GM12878 (cell line): ENCODE data around the gene HADHA. TPM values are rescaled to one million over a fixed set of nuclear protein-coding genes. Genes with fewer than 3 reads are reported as not detected.

Source experiments
- ASH2L ChIP-seq: fragments of 300-600, 200-600 bp; sonication (generic); IDR thresholded peaks from 2 replicates; pipeline ENCODE4 v1.6.1; 2017; ENCODE audit warnings: low read depth, mild to moderate bottlenecking, borderline replicate concordance
- DPF2 ChIP-seq: fragments of 450-650 bp; IDR thresholded peaks from 2 replicates; pipeline ENCODE4 v1.6.1; 2017; ENCODE audit warnings: mild to moderate bottlenecking
- EP300 ChIP-seq, 2 experiments: fragments of 150-350 bp in 1 of 2; IDR thresholded peaks; 2 replicates each; pipeline ENCODE4 v1.6.1; 2011 to 2012; ENCODE audit warnings: low read depth in 2 of 2, low read length in 2 of 2, borderline replicate concordance in 1 of 2, improper control_type of control experiment in 1 of 2, inconsistent platforms in 1 of 2; ENCODE audit not compliant: control insufficient read depth in 1 of 2
- FOXM1 ChIP-seq: IDR thresholded peaks from 2 replicates; pipeline ENCODE4 v1.6.1; 2012; ENCODE audit warnings: low read depth, mild to moderate bottlenecking, inconsistent platforms, low read length, moderate library complexity
- IKZF2 ChIP-seq, 2 experiments: fragments of 450-650 bp; IDR thresholded peaks; 2 replicates each; pipeline ENCODE4 v1.6.1; 2017; ENCODE audit warnings: mild to moderate bottlenecking in 2 of 2, moderate library complexity in 2 of 2
- MTA2 ChIP-seq: fragments of 450-650 bp; IDR thresholded peaks from 2 replicates; pipeline ENCODE4 v1.6.1; 2016; ENCODE audit warnings: low read depth, mild to moderate bottlenecking, moderate library complexity
- MXI1 ChIP-seq: fragments of 150-350 bp; IDR thresholded peaks from 2 replicates; pipeline ENCODE4 v1.6.1; 2011; ENCODE audit warnings: low read depth, mild to moderate bottlenecking, inconsistent platforms, low read length, improper control_type of control experiment
- MYB ChIP-seq: fragments of 150-350 bp; IDR thresholded peaks from 2 replicates; pipeline ENCODE4 v1.6.1; 2014; ENCODE audit warnings: mild to moderate bottlenecking, low read depth, low read length, borderline replicate concordance
- NR2C2 ChIP-seq: IDR thresholded peaks from 2 replicates; pipeline ENCODE4 v1.6.1; 2011; ENCODE audit warnings: borderline replicate concordance, low read depth; ENCODE audit not compliant: control insufficient read depth, insufficient read length
- NR2F1 ChIP-seq: fragments of 450-650 bp; conservative IDR thresholded peaks from 2 replicates; pipeline ENCODE4 v1.6.1; 2017; ENCODE audit warnings: mild to moderate bottlenecking
- POLR2AphosphoS5 ChIP-seq: IDR thresholded peaks from 2 replicates; pipeline ENCODE4 v1.6.1; 2011; ENCODE audit warnings: mild to moderate bottlenecking, low read length, inconsistent platforms
- STAT3 ChIP-seq: IDR thresholded peaks from 2 replicates; pipeline ENCODE4 v1.6.1; 2011; ENCODE audit warnings: low read depth, low read length, improper control_type of control experiment
- TBL1XR1 ChIP-seq: IDR thresholded peaks from 2 replicates; pipeline ENCODE4 v1.6.1; 2012; ENCODE audit warnings: low read depth, low read length, improper control_type of control experiment
- polyA plus RNA-seq, 11 experiments: library from polyadenylated mRNA; depleted of rRNA in 4 of 11; unstranded in 6 of 11; stranded (reverse) in 5 of 11; fragments of >200 nt; fragmentation: Nextera tagmentation in 4 of 11; fragmentation: Illumina TruSeq in 1 of 11; extraction: Ambion mirVana in 4 of 11; extraction: Trizol in 1 of 11; gene quantifications; 1 replicate in 1 of 11; 2 replicates in 10 of 11; pipeline versions ENCODE4 v1.2.1 to v1.2.3, GENCODE V29; 2011 to 2016; ENCODE audit warnings: inconsistent platforms in 2 of 11, missing spikeins in 2 of 11, low read depth in 1 of 11
- total RNA-seq, 4 experiments: library from RNA; depleted of rRNA in 3 of 4; stranded (reverse); fragments of >200 nt in 3 of 4; fragmentation: Illumina TruSeq in 1 of 4; extraction: Trizol in 1 of 4; gene quantifications; 2 replicates each; pipeline versions ENCODE4 v1.2.1 to v1.2.3, GENCODE V29; 2013 to 2021
- TF ChIP-seq, protein P1 (sequence below): fragments of 450-650 bp; formaldehyde crosslinking; IDR thresholded peaks from 2 replicates; pipeline ENCODE4 v1.5.0; 2022; ENCODE audit warnings: mild to moderate bottlenecking, missing genetic modification characterization
- TF ChIP-seq, protein P2 (sequence below): fragments of 450-650 bp; IDR thresholded peaks from 2 replicates; pipeline ENCODE4 v1.6.1; 2017; ENCODE audit warnings: mild to moderate bottlenecking, moderate library complexity
- TF ChIP-seq, protein P3 (sequence below): fragments of 450-650 bp; formaldehyde crosslinking; IDR thresholded peaks from 2 replicates; pipeline ENCODE4 v1.4.0; 2020; ENCODE audit warnings: mild to moderate bottlenecking, moderate library complexity

HADHA gene
- total and polyA plus RNA-seq, 10 of the 15 experiments (the other 5 are each of a cell fraction or from before 2014, with no cell fraction given) = 109 to 207 (median 165) TPM

DNA sequence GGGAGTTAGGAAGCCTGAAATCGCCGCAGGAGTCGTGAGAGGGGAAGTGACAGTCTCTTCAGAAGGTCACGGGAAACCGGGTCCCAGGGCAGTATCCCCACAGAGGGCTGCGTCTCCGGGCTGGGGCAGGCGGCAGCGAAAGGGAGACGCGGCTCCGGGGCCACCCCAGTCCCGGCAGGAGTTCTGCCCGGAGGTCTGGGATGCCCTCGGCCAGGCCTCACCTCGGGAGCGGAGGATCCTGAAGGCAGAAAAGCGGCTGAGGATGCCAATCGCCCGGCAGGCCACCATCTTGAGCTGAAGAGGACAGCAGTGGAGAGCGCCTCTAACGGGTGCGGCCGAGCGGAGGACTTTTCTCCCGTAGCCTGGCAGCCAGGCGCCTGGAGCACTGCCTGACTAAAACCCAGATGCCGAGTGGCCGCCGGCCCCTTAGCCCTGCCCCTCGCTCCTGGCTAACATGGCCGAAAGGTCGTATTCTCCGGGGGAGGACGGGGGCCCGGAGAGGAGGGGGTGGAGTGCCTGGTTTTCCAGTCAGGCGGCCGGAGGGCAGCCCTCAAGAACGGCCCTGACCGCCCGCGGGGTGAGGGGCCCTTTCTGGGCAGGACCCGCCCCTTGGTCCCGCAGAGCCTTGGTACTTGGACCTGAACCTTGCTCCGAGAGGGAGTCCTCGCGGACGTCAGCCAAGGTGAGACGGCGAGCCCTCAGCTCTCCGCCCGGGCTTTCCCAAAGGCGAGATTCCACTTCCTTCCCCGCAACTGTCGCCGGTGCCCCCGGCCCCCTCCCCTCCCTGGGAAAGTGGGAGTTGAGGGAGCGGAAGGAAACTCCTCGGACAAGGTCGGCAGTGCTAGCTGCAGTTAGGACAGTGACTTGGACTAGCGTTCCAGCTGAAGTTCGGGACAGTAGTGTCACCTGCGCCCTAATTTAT is at the start of gene HADHA, which contains the start of gene HADHB (continued):
- TF ChIP-seq, protein P1, sequence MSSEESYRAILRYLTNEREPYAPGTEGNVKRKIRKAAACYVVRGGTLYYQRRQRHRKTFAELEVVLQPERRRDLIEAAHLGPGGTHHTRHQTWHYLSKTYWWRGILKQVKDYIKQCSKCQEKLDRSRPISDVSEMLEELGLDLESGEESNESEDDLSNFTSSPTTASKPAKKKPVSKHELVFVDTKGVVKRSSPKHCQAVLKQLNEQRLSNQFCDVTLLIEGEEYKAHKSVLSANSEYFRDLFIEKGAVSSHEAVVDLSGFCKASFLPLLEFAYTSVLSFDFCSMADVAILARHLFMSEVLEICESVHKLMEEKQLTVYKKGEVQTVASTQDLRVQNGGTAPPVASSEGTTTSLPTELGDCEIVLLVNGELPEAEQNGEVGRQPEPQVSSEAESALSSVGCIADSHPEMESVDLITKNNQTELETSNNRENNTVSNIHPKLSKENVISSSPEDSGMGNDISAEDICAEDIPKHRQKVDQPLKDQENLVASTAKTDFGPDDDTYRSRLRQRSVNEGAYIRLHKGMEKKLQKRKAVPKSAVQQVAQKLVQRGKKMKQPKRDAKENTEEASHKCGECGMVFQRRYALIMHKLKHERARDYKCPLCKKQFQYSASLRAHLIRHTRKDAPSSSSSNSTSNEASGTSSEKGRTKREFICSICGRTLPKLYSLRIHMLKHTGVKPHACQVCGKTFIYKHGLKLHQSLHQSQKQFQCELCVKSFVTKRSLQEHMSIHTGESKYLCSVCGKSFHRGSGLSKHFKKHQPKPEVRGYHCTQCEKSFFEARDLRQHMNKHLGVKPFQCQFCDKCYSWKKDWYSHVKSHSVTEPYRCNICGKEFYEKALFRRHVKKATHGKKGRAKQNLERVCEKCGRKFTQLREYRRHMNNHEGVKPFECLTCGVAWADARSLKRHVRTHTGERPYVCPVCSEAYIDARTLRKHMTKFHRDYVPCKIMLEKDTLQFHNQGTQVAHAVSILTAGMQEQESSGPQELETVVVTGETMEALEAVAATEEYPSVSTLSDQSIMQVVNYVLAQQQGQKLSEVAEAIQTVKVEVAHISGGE (CRISPR knock-in tag) = no peak
- TF ChIP-seq DPF2 (peak; percentile 30; the same call in 1 of the 2 replicates), FOXM1 (no peak), ASH2L (peak; percentile 73; the same call in 1 of the 2 replicates), EP300 (IDR thresholded peaks at IDR 0.05; ENCODE audit: borderline replicate concordance in 1 of 2, control insufficient read depth in 1 of 2, low read depth in 2 of 2, low read length in 2 of 2) (no peak), STAT3 (no peak), TBL1XR1 (no peak), POLR2AphosphoS5 (peak; percentile 96), NR2F1 (peak; percentile 76), IKZF2 (IDR thresholded peaks at IDR 0.05) (peak; percentile 46 to 69; a peak in 3 of 4 replicates), MYB (peak; percentile 99), MTA2 (peak; percentile 26; the same call in 1 of the 2 replicates), MXI1 (peak; percentile 1), NR2C2 (no peak)
- TF ChIP-seq, protein P2, sequence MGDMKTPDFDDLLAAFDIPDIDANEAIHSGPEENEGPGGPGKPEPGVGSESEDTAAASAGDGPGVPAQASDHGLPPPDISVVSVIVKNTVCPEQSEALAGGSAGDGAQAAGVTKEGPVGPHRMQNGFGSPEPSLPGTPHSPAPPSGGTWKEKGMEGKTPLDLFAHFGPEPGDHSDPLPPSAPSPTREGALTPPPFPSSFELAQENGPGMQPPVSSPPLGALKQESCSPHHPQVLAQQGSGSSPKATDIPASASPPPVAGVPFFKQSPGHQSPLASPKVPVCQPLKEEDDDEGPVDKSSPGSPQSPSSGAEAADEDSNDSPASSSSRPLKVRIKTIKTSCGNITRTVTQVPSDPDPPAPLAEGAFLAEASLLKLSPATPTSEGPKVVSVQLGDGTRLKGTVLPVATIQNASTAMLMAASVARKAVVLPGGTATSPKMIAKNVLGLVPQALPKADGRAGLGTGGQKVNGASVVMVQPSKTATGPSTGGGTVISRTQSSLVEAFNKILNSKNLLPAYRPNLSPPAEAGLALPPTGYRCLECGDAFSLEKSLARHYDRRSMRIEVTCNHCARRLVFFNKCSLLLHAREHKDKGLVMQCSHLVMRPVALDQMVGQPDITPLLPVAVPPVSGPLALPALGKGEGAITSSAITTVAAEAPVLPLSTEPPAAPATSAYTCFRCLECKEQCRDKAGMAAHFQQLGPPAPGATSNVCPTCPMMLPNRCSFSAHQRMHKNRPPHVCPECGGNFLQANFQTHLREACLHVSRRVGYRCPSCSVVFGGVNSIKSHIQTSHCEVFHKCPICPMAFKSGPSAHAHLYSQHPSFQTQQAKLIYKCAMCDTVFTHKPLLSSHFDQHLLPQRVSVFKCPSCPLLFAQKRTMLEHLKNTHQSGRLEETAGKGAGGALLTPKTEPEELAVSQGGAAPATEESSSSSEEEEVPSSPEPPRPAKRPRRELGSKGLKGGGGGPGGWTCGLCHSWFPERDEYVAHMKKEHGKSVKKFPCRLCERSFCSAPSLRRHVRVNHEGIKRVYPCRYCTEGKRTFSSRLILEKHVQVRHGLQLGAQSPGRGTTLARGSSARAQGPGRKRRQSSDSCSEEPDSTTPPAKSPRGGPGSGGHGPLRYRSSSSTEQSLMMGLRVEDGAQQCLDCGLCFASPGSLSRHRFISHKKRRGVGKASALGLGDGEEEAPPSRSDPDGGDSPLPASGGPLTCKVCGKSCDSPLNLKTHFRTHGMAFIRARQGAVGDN = no peak
- TF ChIP-seq, protein P3, sequence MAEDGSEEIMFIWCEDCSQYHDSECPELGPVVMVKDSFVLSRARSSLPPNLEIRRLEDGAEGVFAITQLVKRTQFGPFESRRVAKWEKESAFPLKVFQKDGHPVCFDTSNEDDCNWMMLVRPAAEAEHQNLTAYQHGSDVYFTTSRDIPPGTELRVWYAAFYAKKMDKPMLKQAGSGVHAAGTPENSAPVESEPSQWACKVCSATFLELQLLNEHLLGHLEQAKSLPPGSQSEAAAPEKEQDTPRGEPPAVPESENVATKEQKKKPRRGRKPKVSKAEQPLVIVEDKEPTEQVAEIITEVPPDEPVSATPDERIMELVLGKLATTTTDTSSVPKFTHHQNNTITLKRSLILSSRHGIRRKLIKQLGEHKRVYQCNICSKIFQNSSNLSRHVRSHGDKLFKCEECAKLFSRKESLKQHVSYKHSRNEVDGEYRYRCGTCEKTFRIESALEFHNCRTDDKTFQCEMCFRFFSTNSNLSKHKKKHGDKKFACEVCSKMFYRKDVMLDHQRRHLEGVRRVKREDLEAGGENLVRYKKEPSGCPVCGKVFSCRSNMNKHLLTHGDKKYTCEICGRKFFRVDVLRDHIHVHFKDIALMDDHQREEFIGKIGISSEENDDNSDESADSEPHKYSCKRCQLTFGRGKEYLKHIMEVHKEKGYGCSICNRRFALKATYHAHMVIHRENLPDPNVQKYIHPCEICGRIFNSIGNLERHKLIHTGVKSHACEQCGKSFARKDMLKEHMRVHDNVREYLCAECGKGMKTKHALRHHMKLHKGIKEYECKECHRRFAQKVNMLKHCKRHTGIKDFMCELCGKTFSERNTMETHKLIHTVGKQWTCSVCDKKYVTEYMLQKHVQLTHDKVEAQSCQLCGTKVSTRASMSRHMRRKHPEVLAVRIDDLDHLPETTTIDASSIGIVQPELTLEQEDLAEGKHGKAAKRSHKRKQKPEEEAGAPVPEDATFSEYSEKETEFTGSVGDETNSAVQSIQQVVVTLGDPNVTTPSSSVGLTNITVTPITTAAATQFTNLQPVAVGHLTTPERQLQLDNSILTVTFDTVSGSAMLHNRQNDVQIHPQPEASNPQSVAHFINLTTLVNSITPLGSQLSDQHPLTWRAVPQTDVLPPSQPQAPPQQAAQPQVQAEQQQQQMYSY (CRISPR knock-in tag) = no peak
